SIG-M5 treated with dmso at 0.1 percent for 504 hours (cell line): ENCODE results near the gene EIF4G3.

Experiments used
- DNase-seq: peaks from one replicate; lab custom pipeline; 2025; ENCODE audit not compliant: unreplicated experiment; lab: John Stamatoyannopoulos, UW

Gene EIF4G3

DNA sequence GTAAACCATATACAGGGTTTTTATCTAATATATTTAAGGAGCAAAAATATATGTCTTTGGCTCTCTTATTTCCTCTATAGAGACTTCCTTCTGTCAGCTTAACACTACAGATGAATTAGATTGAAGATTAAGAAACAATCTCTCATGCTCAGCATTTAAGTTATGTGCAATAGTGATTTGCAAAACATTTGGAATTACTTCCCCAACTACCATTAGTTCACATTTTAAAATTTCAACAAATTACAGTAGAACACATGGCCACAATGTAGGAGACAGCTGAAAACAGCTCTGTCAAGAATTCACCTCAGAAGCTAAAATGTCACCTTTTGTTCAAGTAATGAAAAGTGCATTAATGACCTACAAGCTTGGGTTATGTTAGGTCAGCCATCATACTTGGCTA, 177.9 kb downstream of the EIF4G3 start:
- DNase-seq, result no peak

- no peak for DNase-seq
These were observed 179.0 kb downstream of the EIF4G3 start for GRCh38 chr1:20997602-20998224.

GRCh38 chr1:20996554-20996953, 180.1 kb downstream of the EIF4G3 start:
- no peak for DNase-seq

DNA sequence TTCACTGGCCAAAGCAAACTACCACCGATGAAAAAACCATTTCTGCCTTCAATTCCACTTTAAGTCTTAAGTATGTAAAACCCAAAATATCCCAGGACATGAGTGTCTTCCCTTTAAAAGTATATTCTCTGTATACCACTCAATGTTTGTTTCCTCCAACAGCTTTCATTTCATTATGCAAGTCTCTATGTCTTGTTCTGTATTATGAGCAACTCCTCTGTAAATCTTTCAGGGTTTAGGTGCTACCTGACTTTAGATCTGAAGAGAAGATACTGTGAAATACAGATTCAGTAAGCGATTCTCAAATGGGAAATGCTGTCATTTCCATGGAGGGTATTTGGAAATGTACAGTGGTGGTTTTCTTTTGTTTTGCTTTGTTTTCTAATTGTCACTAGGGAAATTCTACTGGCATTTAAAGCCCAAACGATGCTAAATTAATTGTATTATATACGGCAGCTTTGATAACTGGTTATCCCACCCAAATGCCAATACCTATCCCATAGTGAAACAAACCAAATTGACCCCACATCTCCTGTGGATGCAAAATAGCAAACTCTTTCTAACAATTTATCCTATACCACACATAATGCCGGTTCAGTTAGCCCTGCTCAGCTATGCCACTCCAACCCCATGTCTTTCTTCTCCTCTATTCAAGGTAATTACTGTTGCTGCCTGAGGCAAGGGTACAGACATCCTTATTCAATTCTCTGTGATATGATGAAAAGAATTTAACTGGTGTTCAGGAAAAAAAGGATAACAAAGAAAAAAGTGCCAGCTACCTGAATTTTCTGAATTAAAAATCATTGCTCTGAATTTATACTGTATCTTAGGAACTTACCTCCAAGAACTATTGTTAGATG, 182.8 kb downstream of the EIF4G3 start:
- no peak for DNase-seq

- no peak for DNase-seq
These were observed 184.2 kb downstream of the EIF4G3 start for GRCh38 chr1:20992322-20993056.

GRCh38 chr1:20988943-20989342, 187.8 kb downstream of the EIF4G3 start:
- no peak for DNase-seq

DNA sequence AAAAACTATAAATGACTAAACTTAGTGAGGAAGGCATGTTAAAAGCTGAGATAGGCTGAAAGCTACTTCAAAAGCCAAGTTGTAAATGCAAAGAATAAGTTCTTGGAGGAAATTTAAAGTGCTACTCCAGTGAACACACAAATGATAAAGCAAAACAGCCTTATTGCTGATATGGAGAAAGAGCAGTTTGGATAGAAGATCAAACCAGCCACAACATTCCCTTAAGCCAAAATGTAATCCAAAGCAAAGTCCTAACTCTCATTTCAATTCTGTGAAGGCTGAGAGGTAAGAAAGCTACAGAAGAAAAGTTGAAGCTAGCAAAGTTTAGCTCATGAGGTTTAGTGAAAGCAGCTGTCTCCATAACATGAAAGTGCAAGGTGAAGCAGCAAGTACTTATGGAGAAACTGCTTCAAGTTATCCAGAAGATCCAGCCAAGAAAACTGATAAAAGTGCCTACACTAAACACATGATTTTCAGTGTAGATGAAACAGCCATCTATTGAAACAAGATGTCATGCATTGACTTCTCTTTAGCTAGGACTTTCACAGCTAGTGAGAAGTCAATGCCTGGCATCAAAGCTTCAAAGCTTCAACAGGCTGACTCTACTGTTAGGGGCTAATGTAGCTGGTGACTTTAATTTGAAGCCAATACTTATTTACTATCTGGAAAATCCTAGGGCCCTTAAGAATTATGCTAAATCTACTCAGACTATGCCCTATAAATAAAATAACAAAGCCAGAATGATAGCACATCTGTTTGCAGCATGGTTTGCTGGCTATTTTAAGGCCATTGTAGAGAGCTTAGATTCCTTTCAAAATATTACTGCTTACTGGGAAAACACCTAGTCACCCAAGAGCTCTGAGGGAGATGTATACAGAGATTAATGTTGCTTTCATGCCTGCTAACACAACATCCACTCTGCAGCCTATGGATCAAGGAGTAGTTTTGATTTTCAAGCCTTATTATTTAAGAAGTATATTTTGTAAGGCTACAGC, 188.6 kb downstream of the EIF4G3 start:
- DNase-seq, result no peak

DNA sequence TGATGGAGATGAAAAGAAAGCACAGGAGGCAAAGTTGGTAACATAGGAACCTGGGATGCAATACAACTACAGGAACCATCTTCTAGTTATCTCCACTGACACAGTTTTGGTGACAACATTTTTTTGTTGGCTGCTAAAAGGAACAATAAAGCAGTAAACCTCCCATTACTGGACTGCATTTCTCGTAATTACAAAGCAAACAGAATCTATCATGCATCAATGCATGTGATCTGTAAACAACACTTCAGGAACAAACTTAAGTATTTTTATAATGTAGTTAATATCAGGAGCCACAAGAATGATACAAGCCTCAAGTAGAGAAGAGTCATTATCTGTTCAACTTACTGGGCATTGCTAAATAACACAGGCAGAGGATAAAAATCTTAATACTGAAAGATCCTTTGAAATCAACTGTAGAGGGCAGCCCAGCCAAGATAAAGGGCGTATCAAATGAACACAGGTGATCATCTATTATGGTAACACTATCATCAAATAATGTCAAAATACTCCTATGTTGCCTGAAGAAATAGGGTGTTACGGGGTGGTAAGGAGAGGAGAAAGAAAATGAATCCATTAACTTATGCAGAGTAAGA, 193.3 kb downstream of the EIF4G3 start:
- DNase-seq, result no peak

GRCh38 chr1:20982316-20982715, 194.4 kb downstream of the EIF4G3 start:
- no peak for DNase-seq

- no peak for DNase-seq
These were observed 194.8 kb downstream of the EIF4G3 start for GRCh38 chr1:20981915-20982314.

DNA sequence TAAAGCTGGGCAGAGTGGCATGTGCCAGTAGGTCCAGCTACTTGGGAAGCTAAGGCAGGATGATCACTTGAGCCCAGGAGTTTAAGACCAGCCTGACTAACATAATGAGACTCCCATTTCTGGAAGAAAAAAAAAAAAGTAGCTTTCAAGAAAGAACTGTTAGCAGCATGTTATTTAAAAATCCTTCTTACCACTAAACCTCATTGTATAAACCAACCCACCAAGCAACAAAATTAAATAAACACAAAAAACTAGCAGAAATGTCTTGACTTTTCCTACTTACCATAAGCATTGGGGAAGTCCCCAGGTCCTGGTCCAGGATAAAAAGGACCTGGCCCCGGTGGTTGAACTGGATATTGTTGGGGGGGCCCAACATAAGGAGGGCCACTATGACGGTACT, 196.6 kb downstream of the EIF4G3 start:
- no peak for DNase-seq

DNA sequence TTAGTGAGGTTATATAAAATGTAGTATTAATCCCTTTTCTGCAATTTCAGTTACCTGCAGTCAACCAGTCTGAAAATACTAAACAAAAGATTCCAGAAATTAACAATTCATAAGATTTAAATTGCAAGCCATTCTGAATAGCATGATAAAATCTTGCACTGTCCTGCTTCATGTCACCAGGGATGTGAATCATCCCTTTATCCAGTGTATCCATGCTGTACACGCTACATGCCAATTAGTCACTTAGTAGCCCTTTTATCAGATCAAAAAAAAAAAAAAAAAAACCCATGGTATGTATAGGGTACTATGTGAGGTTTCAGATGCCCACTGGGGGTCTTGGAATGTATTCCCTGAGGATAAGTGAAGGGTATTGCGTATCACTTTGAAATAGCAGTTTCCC, 198.3 kb downstream of the EIF4G3 start:
- DNase-seq, result no peak

DNA sequence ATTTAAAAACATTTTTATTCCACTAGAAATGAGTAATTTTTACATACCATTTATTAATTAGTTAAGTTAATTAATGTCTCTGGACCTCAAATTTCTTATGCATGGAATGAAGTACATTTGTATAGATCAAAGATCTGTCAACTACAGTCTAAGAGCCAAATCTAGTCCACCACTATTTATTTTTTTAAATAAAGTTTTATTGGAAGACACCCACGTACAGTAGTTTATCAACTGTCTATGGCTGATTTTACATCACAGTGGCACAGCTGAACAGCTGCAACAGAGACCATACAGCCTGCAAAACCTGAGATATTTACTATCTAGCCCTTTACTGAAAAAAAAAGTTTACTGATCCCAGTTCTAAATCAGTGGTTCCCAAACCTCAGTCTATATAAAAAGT, 201.0 kb downstream of the EIF4G3 start:
- DNase-seq, result no peak

- DNase-seq, result no peak
These were observed 201.7 kb downstream of the EIF4G3 start for GRCh38 chr1:20974951-20975350.

DNA sequence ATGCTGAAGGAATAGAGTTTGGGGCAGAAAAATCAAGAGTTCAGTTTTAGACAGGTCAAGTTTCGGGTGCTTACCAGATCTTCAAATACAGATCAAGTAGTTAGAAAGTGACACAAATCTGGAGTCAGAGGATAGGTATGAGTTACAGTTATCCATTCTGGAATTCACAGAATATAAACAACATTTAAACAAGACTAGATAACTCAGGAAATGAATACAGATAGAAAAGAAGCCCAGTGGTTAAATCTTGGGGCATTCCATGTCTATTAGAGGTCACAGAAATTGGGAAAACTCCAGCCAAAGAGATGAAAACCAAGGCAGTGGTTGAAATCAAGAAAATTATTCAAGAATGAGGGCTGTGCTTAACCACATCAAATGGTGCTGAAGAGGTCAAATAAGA, 202.6 kb downstream of the EIF4G3 start:
- DNase-seq, result no peak

DNA sequence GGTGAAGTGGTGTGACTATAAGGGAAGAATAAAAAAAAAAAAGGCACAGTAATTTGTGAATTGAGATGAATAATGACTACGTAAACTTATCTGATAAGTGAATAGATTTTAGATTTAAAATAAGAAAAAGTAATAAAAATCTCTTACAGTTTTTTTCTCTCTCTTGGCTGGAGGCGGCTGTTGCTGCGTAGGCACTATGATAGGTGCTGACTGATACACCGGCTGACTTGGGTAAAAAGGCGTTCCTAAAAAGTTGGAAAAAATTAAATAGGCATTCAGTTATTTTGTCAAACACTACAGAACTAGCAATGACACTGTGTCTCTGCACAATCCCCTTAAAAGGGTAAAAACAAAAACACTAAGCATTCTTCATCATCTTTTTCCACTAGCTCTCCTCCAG, 203.8 kb downstream of the EIF4G3 start:
- DNase-seq, result no peak

DNA sequence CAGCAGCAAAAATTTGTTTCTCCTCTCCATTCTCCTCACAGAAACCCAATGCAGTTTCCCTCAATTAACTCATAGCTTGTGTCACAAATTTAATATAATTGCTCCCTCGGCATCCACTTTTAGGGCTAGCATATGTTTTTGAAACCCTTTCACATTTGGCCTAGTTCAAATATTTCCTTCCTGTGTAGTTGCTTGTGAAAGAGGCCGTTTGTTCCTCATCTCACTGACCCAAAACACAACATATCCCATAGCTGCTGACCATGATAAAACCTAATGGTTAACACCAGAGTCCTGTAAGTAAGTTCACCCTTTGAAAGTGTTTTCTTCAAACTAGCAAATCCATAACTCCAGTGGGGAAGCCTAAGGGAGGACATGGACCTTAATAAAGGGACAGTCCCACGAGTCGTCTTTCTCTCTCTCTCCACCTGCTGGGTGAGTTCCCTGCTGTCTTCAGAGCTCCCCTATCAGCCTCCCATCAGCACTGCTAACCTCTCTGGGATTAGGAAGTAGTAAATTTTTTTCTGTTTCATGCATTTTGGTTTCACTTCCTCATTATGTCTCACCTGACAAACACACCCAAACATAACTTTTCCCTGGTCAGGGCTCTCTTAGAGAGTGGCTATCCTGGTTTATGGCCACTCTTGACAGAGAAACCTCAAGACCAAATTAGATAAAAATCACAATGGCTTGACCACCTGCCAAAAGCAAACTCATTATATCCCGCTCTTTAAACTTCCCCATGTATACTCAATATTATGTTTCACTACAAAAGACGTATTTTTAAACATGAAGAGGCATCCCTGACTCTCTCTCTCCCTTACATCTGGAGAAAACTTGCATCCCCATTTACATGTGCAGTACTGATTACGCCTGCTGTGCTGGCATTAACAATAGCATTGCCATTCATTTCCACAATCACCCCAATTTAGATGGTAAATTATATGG, 211.9 kb downstream of the EIF4G3 start:
- no peak for DNase-seq

- DNase-seq, result no peak
These were observed 214.0 kb downstream of the EIF4G3 start for GRCh38 chr1:20962576-20963258.

DNA sequence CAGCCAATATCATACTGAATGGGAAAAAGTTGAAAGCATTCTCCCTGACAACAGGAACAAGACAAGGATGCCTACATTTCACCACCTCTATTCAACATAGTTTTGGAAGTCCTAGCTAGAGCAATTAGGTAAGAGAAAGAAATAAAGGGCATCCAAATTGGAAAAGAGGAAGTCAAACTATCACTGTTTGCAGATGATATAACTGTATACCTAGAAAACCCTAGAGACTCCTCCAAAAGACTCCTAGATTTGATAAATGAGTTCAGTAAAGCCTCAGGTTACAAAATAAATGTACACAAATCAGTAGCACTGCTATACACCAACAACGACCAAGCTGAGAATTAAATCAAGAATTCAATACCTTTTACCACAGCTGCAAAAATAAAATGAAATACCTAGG, 218.3 kb downstream of the EIF4G3 start:
- DNase-seq, result no peak
